ENCODE results near the gene TLE3.

Gene TLE3

DNA sequence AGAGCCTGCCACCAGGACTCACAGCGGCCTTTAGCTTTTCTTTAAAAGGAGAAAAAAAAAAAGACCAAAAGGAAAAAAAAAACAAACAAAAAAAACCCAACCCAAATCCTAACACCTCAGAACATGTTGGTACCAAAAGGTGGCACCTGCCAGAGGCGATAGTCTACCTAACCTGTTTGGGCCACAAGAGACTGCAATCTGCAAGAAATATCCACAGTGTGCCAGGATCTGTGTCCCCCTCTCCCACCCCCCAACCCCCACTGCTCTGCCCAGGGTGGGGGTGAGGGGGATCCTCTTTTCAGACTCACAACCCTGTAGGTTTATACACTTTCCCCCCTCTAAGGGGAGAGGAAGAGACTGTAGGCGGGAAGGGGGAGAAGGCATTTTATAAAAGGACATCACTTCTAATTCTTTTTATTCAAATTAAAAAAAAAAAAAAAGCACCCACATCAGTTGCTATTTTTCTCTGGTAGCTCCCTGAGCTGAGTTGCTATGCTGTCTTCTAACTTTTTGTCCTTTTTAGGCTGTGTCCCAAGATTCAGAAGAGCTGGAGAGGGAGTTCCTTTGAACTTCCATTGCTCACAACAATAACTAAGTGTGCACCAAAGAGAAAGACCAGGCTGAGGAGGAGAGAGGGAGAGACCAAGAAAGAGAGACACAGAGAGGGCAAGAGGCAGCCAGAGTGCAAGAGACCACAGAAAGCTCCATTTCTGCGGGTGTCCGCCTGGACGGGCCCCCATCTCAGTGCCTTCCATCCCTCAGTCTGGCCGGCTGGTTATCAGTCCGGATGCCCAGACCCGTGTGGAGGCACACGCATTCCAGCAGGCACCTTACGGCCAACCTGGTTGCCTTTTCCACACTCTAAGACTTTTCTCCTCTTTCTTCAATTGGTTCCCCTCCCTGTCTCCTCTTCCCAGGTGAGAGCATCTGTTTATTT, 48.9 kb downstream of the TLE3 start:
- no peak for DNase-seq (ENCODE audit: low spot score)

DNA sequence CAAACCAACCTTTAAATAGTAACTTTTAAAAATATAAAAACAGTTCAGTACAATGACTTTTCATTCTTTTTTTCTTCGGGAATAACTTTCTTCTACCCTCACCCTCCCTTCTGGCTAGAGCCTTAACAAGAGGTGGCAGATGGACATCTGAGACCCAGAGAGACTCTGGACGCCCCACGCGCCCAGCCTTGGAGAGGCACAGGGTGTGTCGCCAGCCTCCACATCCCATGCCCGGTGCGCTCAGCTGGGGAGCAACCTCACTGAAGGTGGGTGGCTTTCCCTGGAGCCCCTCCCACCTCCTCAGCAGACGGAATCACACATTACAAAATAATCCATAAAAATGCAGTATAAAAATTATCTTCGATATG, 49.5 kb downstream of the TLE3 start:
- DNase-seq (ENCODE audit: low spot score), result no peak

DNA sequence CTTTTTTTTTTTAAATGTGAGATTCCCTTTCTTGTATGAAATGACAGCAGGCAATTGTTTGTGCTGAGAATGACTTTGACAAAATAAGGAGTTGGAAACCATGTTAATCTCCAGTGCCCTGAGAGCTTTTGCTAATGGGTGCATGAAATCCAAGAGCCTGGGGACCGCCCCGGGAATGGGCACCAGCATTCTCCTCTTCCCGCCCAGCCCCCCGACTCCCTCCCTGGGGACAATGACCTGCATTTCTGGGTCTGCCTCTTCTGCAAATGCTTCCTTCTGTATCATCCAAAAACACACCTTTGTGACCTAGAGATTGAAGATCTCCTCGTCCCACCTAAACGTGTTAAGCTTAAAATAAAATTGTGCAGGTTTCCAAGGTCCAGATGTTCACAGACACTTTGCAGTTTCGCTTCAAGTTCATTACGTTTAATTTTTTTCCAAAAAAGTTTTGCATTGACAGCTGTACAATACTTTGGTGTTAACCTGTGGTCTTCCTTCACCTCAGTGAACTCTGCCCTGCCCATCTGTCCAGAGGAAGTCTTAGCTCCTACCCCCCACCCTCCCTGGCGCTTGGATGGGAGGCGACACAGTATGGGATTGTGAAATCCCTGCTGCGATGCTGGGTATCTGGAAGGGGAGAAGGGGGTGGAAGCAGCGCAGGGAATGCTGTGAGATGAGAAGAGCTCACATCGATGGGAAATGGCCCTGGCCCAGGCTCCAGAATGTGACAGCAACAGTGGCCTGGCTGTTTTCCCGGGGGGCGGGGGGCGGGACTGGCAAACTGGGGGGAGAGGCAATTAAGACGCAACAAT, 50.1 kb downstream of the TLE3 start:
- DNase-seq (ENCODE audit: low spot score), result no peak

DNA sequence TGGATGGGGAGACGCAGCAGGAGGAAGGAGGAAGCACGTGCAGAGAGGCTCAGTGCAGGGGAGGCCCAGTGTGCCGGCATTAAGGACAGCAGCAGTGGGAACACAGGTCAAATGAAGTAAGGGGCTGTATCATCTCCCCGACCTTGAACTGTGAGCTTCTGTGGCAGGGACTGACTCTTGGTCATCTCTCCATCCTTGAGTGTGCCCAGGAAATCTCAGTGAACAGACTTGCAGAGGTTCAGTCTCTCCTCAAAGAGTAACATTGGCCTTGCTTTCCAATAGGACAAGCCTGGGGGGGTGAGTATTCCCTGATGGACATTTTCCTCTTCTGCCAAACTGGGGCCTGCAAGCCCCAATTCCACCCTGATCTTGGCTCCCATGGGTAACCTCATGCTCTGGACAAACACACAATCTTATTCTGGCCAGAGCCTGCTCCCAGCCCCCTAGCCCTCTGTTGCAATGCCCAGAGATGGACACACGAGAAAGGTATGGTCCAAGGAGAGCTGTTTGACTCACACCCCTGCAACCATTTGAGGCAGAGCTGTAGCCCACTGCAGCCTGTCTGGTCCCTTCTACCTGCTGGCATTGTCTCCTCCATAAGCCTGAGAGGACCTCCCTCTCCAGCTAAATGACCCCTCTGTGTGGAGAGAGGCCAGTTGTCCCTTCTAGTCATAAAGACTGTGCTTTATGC, 50.9 kb downstream of the TLE3 start:
- DNase-seq (ENCODE audit: low spot score), result no peak

DNA sequence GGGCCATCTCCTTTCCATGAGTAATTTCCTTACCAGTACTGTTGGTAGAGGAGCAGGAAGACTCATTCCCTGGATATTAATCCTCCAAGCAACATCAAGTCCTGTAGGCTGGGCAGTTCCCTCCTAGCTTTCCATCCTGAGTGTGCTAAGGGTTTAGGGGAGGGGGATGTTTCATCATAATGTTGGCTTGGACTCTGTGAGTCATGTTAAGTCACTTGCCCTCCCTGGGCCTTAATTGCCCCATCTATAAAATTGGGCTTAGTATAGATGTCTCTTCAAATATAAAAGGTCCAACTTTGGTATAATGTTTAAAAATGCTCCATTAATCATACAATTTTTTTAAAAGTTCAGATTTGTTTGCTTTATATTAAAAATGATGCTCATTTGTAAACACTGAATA, 52.7 kb downstream of the TLE3 start:
- no peak for DNase-seq (ENCODE audit: low spot score)

DNA sequence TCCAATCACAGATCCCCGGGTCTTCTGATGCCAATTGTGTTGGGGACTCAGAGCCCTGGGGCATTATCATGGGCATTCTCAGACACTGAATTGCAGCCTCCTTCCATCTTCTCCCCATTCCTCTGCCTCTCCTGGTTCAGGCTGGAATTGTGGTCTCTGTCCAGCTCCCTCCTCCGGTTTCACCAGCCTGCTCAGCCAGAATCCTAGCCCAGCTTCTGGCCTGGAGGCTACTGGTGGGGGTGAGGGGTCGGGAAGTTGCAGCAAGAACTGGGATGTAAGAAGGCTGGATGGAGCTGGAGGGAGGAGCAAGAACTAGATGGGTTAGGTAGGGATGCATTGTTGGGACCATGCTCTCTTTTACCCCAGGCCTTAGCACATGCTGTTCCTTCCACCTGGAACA, 53.5 kb downstream of the TLE3 start:
- no peak for DNase-seq (ENCODE audit: low spot score)

DNA sequence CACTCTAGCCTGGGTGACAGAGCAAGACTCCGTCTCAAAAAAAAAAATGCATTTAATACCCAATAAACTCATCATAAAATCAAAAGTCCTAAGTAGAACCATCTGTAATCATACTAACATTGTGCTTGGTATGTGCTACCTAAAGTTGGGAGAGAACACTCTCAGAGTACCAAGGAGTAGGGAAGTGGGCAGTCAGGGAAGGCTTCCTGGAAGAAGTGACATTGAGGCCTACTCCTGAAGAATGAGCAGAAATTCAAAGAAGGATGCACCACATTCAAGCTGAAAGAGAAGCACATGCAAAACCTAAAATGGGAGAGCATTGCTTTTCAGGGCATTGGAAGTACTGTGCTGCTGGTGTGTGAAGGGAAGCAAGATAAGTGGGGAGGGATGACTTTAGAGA, 54.1 kb downstream of the TLE3 start:
- no peak for DNase-seq (ENCODE audit: low spot score)

DNA sequence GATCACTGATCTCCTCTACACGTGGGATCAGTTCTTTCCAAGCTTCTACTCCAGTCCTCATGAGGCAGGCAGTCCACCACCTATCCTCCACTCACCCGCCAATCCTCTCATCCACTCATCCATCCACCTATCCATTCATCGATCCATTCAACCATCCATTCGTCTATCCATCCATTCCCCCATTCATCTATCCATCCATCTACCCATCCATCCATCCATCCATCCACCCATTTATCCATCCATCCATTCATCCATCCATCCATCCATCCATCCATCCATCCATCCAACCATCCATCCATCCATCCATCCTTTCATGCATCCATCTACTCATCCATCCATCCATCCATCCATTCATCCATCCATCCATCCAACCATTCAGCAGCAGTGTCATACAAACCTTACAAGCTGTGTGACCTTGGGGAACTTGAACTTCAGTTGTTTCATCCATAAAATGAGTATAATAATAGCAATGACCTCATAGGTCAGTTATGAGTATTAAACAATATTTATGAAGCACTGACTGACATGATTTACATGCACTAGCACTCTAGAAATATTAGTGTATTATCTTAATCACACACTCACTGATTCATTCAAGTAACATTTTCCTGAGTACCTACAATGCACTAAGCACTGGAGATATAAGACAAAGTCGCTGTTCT, 55.0 kb downstream of the TLE3 start:
- DNase-seq (ENCODE audit: low spot score), result no peak

DNA sequence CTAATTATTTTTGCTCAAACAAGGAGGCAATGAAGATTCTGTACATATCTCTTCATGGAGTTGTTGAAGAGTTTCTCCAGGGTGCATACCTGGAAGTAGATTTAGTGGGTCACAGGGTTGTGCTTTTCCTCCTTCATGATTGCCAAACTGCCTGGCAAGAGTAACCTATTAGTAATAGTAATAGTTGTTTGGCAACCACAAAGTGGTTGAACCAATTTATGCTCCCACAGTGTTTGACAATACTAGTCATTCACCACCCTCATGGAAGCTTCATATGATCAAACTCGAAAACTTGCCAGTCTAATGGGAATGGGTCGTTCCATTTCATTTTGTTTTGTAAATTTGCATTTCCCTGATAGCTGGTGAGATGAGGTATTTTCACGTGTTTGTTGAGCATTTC, 57.8 kb downstream of the TLE3 start:
- DNase-seq (ENCODE audit: low spot score), result no peak

DNA sequence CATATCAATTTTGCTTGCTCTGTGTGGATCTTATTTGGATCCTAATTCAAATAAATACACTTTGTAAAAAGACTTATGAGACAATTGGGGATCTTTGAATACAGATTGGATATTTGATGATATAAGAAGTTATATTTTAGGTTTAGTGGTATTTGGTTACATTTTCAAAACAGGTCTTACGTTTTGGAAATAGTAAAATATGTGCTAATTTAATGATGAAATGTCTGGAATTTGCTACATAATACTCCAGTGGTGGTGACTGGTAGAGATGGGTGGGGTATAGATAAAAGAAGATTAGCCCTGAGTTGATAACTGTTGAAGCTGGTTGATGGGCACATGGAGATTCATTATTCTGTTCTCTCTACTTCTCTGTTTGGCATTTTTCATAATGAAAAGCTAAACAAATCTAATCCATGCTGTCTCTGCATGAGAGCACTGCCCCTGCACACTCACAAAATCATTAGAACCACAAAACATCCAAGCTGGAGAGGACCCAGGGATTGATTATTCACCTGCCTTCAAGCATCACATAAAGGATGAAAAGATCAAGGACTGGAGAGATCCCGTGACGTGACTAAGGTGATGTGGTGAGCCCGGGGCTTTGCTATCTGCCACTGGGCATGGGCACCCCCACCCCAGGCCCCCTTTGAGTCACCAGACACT, 58.9 kb downstream of the TLE3 start:
- no peak for DNase-seq (ENCODE audit: low spot score)

DNA sequence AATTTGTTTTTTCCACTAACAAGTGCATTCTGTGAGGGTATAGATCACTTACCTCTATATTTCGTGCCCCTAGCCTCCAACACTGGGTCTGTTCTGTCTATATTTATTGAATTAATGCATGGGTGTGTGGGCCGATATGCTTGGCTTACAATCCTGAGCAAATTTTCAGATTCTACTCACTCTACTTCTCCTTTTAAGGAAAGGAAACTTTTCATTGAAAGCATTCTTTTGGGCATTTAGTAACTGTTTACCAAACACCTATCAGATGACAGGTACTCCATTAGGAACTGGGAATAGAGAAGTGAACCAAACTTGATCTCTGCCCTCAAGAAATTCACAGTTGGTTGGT, 60.5 kb downstream of the TLE3 start:
- no peak for DNase-seq (ENCODE audit: low spot score)

DNA sequence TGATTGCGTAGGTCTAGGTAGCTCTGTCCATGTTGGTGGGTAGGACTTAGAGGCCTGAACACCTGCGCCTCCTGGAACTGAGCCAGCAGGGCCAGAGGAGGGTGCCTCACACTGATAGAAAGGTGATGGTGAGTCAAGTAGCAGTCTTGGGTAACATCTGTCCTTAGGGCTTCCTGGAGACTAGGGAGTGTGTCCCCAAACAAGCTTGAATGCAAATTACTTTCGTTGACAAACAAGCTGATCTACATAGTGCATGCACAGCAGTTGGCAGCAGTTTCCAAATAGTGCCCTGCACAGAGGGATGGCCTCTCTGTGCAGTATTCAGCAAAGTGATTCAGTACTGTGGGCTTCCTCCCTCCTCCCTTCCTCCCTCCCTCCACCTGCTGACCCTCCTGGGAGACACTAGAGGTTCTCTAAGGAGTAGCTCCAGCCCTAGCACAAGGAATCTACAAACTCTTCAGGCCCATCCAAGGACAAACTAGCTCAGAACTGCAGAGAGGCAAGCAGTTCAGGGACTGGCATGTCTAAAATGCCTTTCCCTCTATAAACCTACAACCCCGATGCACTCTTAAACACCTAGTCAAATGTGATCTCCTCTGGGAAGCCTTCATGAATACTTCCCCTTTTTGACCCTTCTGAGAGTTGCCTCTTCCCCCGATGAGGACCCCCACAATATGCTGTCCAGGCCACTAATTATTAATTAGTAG, 61.0 kb downstream of the TLE3 start:
- DNase-seq (ENCODE audit: low spot score), result no peak

DNA sequence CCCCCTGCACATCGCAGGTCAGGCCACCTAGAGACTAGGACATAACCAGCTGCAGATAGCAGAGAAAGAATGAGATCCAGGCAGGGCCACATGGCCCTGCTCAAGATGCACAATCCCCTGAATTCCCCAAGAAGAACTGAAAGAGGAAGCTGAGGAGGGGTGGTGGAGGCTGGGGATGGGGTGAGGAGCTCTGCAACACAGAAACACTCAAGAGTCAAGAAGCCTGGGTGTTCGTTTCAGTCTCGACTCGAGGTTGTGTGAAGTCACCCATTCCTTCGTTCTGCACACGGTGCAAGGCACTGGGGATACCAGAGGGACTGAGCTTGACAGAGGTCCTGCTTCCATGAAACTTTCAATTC, 62.0 kb downstream of the TLE3 start:
- no peak for DNase-seq (ENCODE audit: low spot score)

DNA sequence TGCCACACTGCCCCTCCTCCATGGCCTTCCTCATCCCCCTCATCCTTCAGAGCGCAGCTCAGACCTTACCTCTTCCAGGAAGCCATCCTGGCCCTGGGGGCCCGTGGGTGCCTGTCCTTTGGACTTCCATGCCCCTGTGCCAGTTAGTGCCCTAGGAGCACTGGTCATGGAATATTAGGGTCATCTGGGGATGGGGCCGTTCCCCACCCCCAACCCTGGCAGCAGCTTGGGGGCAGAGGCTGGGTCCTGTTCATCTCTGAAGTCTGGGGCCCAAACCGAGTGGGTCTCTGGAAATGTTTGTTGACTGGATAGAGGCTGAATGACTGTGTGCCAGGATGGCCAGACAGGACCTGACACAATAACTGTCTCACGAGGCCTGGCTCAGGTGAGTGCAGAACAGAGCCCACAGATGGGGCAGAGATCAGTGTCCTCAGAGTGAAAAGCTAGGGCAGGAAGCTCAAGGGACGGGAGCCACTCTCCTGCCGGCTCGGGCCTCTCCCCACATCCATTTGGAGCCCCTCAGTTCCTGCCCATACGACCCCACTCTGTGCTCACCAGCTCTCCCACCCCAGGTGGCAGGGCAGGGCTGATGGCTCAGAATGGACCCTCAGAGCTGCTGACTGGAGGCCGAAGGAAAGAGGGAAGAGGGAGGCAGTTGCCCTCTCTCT, 62.5 kb downstream of the TLE3 start:
- DNase-seq (ENCODE audit: low spot score), result no peak

DNA sequence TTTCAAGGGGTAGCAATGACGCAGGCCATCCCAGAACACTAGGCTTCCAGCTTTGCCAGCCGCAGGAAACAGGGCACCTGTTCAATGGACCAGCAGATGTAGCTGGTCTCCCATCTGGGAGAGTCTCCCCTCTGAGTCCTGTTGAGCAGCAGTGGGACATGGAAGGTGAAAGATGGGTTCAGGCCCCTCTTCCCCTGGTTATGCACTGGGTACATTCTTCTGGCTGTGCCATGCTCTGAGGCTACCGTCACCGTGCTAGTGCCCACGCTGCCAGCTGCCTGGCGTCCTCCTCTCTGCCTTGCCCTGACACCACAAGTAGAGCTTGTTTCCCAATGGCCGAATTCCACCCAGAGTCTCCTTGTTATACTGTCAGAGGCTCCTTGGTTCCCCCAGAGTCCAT, 63.1 kb downstream of the TLE3 start:
- no peak for DNase-seq (ENCODE audit: low spot score)

DNA sequence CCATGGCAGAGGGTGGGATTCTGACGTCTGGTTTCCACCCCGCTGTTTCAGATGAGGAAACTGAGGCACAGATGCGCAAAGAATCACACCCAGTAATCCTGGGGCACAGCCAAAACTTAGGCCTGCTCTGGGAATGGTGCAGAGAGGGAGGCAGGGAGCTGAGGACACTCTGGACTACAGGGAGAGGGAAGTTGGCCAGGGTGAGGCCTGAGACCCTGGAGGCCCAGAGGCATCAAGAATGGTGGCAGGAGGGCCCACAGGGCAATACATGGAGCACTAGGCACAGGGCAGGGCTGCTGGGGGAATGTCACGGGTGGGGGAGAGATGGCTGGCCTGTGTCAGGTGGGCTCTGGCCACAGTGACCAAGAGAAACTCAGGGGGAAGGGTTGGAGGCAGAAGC, 63.6 kb downstream of the TLE3 start:
- DNase-seq (ENCODE audit: low spot score), result no peak

DNA sequence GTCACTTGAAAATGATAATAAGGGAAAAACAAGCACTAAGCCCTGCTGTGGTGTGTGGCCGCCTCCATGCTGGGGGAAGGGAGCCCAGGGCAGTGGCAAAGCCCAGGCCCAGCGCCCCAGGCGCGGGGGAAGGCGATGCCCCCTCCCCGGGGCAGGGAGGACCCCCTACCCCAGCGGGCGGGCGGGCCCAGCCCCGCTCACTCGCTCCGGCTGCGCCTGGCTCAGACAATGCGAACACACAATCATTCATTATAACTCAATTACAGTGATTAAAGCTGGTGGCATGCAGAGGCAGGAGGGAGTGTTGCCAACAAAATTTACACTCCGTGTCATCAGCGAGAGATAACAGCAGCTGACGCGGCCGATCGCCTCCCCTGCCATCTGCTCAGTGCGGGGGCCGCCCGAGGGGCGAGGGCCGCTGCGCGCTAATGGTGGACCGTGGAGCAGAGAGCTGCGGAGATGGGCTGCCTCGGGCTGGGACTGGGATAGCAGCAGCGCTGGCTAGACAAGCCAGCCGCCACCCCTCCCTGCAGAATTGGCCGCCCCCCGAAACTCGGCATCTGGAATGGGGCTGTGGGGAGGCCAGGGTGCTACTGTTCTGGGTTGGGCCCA, 64.1 kb downstream of the TLE3 start:
- DNase-seq (ENCODE audit: low spot score), result no peak

DNA sequence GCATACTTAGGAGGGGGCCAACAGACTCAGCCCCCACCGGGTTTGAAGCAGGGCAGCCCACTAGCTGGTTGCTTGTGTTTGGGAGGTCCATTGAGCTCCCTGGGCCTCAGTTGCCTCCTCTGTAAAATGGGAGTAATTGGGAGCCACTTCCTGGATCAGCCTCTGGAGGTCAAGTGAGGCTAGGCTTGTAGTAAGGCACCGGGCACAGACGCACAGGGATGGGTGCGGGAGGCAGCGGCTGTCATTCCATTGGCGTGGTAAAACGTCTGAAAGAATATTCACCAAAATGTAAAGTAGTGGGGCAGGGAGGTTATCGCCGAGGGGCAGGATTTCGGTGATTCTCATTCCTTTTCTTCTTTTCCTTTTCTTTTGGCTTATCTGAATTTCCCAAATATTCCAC, 64.6 kb downstream of the TLE3 start:
- no peak for DNase-seq (ENCODE audit: low spot score)

DNA sequence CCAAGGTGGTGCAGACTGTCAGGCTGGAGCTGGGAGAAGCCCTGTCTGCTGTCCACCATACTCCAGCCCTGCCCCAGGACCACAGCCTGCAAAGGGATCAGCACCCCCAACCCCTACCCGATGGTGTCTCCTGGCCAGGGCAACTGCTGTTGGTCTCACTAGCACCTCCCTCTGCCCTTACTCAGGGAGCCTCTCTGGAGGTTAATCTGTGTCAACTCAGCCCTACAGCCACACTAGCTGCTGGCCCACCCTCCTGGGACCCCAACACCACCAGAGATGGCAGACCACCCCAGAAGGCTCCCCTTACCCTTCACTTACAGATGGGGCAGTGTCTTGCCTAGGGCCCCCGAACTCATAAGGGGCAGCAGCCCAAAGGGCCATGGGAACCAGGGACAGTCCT, 65.2 kb downstream of the TLE3 start:
- no peak for DNase-seq (ENCODE audit: low spot score)

DNA sequence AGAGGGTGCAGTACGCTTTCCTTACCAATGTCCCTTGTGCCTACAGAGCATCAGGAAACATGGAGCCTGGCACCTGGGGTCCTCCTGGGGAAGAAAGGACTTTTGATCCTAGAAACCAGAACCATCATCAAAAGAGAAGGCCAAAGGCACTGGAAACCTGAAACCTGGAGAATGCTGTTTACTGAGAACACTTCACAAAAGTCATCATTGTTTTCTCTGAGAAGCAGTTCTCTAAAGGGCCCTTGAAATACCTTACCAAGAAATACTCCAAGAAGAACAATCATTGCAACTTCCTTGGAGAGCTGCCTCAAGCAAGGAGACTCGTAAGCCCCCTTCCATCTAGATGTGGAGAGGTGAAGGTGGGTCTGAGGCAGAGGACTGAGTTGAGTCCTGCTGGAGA, 66.0 kb downstream of the TLE3 start:
- DNase-seq (ENCODE audit: low spot score), result no peak
